HG03565 (cell line): Measurements from ENCODE around the gene ID1.
A peak's percentile ranks its signal among the peaks of the same experiment; 100 is the strongest.
"Not testable (repeated sequence)": the region's sequence is repeated elsewhere in the genome, so short reads cannot be mapped to it uniquely, and the experiment has no call there.

Experiments
- ATAC-seq: cut with Tn5 transposase; IDR thresholded peaks from one replicate; pipeline ENCODE4 v1.9.1; 2021; ENCODE audit warnings: mild to moderate bottlenecking, moderate library complexity; ENCODE audit not compliant: unreplicated experiment

ID1 gene

GRCh38 chr20:31596831-31597480, 8.1 kb upstream of the ID1 start:
- no peak for ATAC-seq

- no peak for ATAC-seq
Observed at GRCh38 chr20:31597481-31597855, 7.6 kb upstream of the ID1 start.

- no peak for ATAC-seq
Observed at GRCh38 chr20:31602431-31602778, 2.7 kb upstream of the ID1 start.

- peak; percentile 91 for ATAC-seq
Observed at GRCh38 chr20:31602779-31603441, 2.2 kb upstream of the ID1 start.

- ATAC-seq: peak; percentile 33
Observed at GRCh38 chr20:31603822-31604566, 1.1 kb upstream of the ID1 start.

- ATAC-seq: no peak
Observed at GRCh38 chr20:31604567-31605030, 490 bp upstream of the ID1 start.

GRCh38 chr20:31605902-31606803, 1.1 kb downstream of the ID1 start:
- ATAC-seq: no peak

- ATAC-seq: no peak
Observed at GRCh38 chr20:31606804-31607639, 1.9 kb downstream of the ID1 start.

- no peak for ATAC-seq
Observed at GRCh38 chr20:31607640-31608250, 2.7 kb downstream of the ID1 start.

GRCh38 chr20:31608251-31608945, 3.3 kb downstream of the ID1 start:
- no peak for ATAC-seq

- not testable (repeated sequence) for ATAC-seq
Observed at GRCh38 chr20:31612271-31612640, 7.2 kb downstream of the ID1 start.

GRCh38 chr20:31615416-31615815, 10.3 kb downstream of the ID1 start:
- ATAC-seq: no peak

GRCh38 chr20:31617432-31618104, 12.5 kb downstream of the ID1 start:
- ATAC-seq: peak; percentile 31

GRCh38 chr20:31620246-31620645, 15.2 kb downstream of the ID1 start:
- ATAC-seq: no peak

GRCh38 chr20:31623123-31623505, 18.0 kb downstream of the ID1 start:
- not testable (repeated sequence) for ATAC-seq

- not testable (repeated sequence) for ATAC-seq
Observed at GRCh38 chr20:31626534-31626933, 21.4 kb downstream of the ID1 start.

GRCh38 chr20:31628057-31628456, 23.0 kb downstream of the ID1 start:
- ATAC-seq: not testable (repeated sequence)

GRCh38 chr20:31630187-31630790, 25.2 kb downstream of the ID1 start:
- ATAC-seq: no peak
